Astrocyte (in vitro differentiated cells and primary cell): ENCODE measurements around the gene ASGR1.

Experiments
- EZH2 ChIP-seq: IDR thresholded peaks from 2 replicates; pipeline ENCODE4 v1.6.1; 2012; ENCODE audit warnings: mild to moderate bottlenecking, low read length, inconsistent platforms; ENCODE audit not compliant: insufficient read depth
- TF ChIP-seq, protein P1 (sequence below): IDR thresholded peaks from 2 replicates; pipeline ENCODE4 v1.5.1; 2011; ENCODE audit warnings: low read depth, mild to moderate bottlenecking, inconsistent platforms, low read length, moderate library complexity; ENCODE audit not compliant: insufficient read depth

DNA sequence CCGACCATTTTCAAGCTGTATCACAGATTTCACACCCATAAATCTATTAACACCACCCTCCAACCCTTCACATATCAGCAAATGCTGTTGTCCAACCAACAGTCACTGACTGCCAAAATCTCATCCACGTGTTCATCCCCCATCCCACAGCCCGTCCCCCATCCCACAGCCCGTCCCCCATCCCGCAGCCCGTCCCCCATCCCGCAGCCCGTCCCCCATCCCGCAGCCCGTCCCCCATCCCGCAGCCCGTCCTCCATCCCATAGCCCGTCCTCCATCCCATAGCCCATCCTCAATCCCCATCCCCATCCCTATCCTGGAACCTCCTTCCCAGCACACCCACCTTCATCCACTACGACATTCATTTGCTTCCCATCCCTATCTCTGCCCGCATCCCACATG lies 26.4 kb upstream of the ASGR1 start:
- TF ChIP-seq, protein P1, sequence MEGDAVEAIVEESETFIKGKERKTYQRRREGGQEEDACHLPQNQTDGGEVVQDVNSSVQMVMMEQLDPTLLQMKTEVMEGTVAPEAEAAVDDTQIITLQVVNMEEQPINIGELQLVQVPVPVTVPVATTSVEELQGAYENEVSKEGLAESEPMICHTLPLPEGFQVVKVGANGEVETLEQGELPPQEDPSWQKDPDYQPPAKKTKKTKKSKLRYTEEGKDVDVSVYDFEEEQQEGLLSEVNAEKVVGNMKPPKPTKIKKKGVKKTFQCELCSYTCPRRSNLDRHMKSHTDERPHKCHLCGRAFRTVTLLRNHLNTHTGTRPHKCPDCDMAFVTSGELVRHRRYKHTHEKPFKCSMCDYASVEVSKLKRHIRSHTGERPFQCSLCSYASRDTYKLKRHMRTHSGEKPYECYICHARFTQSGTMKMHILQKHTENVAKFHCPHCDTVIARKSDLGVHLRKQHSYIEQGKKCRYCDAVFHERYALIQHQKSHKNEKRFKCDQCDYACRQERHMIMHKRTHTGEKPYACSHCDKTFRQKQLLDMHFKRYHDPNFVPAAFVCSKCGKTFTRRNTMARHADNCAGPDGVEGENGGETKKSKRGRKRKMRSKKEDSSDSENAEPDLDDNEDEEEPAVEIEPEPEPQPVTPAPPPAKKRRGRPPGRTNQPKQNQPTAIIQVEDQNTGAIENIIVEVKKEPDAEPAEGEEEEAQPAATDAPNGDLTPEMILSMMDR = no peak
- no peak for TF ChIP-seq EZH2
